ENCODE measurements around the gene STAC. TPM values are rescaled to one million over a fixed set of nuclear protein-coding genes. Genes with fewer than 3 reads are reported as not detected.

Gene STAC
- total RNA-seq = 1 to 10 TPM; 3.1 to 7.6 (median 5.5) TPM

- no peak for TF ChIP-seq CTCF (IDR thresholded peaks at IDR 0.05; ENCODE audit: low read depth)
These were observed at the start of gene STAC for GRCh38 chr3:36380221-36381031. STAC (plus strand) TSS chr3:36380504; CDS start chr3:36380644, 140 bp downstream.

- no peak for TF ChIP-seq CTCF (IDR thresholded peaks at IDR 0.05; ENCODE audit: low read depth)
These were observed 48.2 kb upstream of the STAC start for GRCh38 chr3:36332139-36332538.

- TF ChIP-seq CTCF (IDR thresholded peaks at IDR 0.05; ENCODE audit: low read depth) = no peak
These were observed 18.1 kb upstream of the STAC start for GRCh38 chr3:36362216-36362615.

- no peak for TF ChIP-seq CTCF (IDR thresholded peaks at IDR 0.05; ENCODE audit: low read depth)
These were observed 17.3 kb upstream of the STAC start for GRCh38 chr3:36362973-36363372.

GRCh38 chr3:36364260-36364659 lies 16.0 kb upstream of the STAC start:
- no peak for TF ChIP-seq CTCF (IDR thresholded peaks at IDR 0.05; ENCODE audit: low read depth)

- TF ChIP-seq CTCF (IDR thresholded peaks at IDR 0.05; ENCODE audit: low read depth) = no peak
These were observed 14.5 kb upstream of the STAC start for GRCh38 chr3:36365829-36366228.

GRCh38 chr3:36366308-36366707 lies 14.0 kb upstream of the STAC start:
- TF ChIP-seq CTCF (IDR thresholded peaks at IDR 0.05; ENCODE audit: low read depth) = no peak
